ENCODE results near the gene CRYBB1.

Gene CRYBB1

GRCh38 chr22:26648528-26649388, 30.9 kb upstream of the CRYBB1 start:
- DNase-seq (ENCODE audit: low read depth) = no peak
- no peak for TF ChIP-seq CTCF (conservative IDR thresholded peaks at IDR 0.05; ENCODE audit: low read depth, low read length)

GRCh38 chr22:26648011-26648497, 30.2 kb upstream of the CRYBB1 start:
- no peak for TF ChIP-seq CTCF (conservative IDR thresholded peaks at IDR 0.05; ENCODE audit: low read depth, low read length)
- no peak overlapping the region for H3K4me3 ChIP-seq (ENCODE audit: low read depth, low read length)
- no peak for DNase-seq (ENCODE audit: low read depth)

More at GRCh38 chr22:26648528-26649388, 30.9 kb upstream of the CRYBB1 start:
- H3K4me3 ChIP-seq (ENCODE audit: low read depth, low read length) = no peak overlapping the region

- TF ChIP-seq CTCF (conservative IDR thresholded peaks at IDR 0.05; ENCODE audit: low read depth, low read length) = no peak
- DNase-seq (ENCODE audit: low read depth) = peak; percentile 47
- no peak overlapping the region for H3K4me3 ChIP-seq (ENCODE audit: low read depth, low read length)
Observed at GRCh38 chr22:26646158-26646557, 28.3 kb upstream of the CRYBB1 start.

- no peak for TF ChIP-seq CTCF (conservative IDR thresholded peaks at IDR 0.05; ENCODE audit: low read depth, low read length)
- no peak overlapping the region for H3K4me3 ChIP-seq (ENCODE audit: low read depth, low read length)
- no peak for DNase-seq (ENCODE audit: low read depth)
Observed at GRCh38 chr22:26643418-26644100, 25.7 kb upstream of the CRYBB1 start.

GRCh38 chr22:26642465-26643417, 24.9 kb upstream of the CRYBB1 start:
- peak; percentile 26 for DNase-seq (ENCODE audit: low read depth)
- no peak overlapping the region for H3K4me3 ChIP-seq (ENCODE audit: low read depth, low read length)
- TF ChIP-seq CTCF (conservative IDR thresholded peaks at IDR 0.05; ENCODE audit: low read depth, low read length) = peak; percentile 18

GRCh38 chr22:26636296-26636695, 18.5 kb upstream of the CRYBB1 start:
- H3K4me3 ChIP-seq (ENCODE audit: low read depth, low read length) = no peak overlapping the region
- no peak for TF ChIP-seq CTCF (conservative IDR thresholded peaks at IDR 0.05; ENCODE audit: low read depth, low read length)
- no peak for DNase-seq (ENCODE audit: low read depth)

Measured in choroid plexus epithelial cell (primary cell).